B cell (primary cell): Measurements from ENCODE around the gene RASGRP4. TPM values are rescaled to one million over a fixed set of nuclear protein-coding genes. Genes with fewer than 3 reads are reported as not detected.

ENCODE experiments used
- ATAC-seq: fragments of 200-7000 bp; cut with Tn5 transposase; one replicate; pipeline ENCODE4 v1.10.0; 2021; ENCODE audit warnings: low read depth, mild to moderate bottlenecking, moderate number of reproducible peaks, moderate library complexity
- CTCF ChIA-PET: fragments of 350-600 bp; sonication (Branson Sonifier 250); formaldehyde crosslinking; loops from one replicate; lab custom pipeline; 2021; ENCODE audit warnings: antibody characterized with exemption, inconsistent platforms; lab: Charles Lee
- POLR2A ChIA-PET: fragments of 350-600 bp; sonication (Branson Sonifier 250); formaldehyde crosslinking; loops from one replicate; lab custom pipeline; 2021; ENCODE audit warnings: antibody characterized with exemption; lab: Charles Lee
- DNase-seq: peaks from one replicate; pipeline ENCODE4 v3.0.0; 2013
- H2AFZ ChIP-seq: 2 replicates; pipeline ENCODE4 v1.6.1; 2012; ENCODE audit warnings: mild to moderate bottlenecking, low read depth, low read length; ENCODE audit not compliant: insufficient read depth, poor library complexity, severe bottlenecking
- H3K27ac ChIP-seq, 2 donors: 1 replicate in 1 of 2; 2 replicates in 1 of 2; pipeline ENCODE4 v1.5.1; 2012 to 2013; ENCODE audit warnings: low read length in 2 of 2, mild to moderate bottlenecking in 2 of 2, moderate library complexity in 1 of 2
- H3K27me3 ChIP-seq, 4 experiments: fragments of 200-600 bp in 1 of 4; sonication (generic) in 1 of 4; replicated peaks in 1 of 4; 1 replicate in 2 of 4; 2 replicates in 2 of 4; pipeline versions ENCODE4 v1.6.1 to v1.7.0; 2013 to 2016; ENCODE audit warnings: low read length in 3 of 4, mild to moderate bottlenecking in 2 of 4, mixed read lengths in 1 of 4, moderate library complexity in 1 of 4; ENCODE audit not compliant: insufficient read depth in 4 of 4, control insufficient read depth in 3 of 4; ENCODE audit errors: control extremely low read depth in 1 of 4
- H3K36me3 ChIP-seq, 2 experiments: replicated peaks in 1 of 2; 1 replicate in 1 of 2; 2 replicates in 1 of 2; pipeline versions ENCODE4 v1.6.1 to v1.7.1; 2013; ENCODE audit warnings: low read length in 1 of 2; ENCODE audit not compliant: insufficient read depth in 2 of 2, control insufficient read depth in 1 of 2; ENCODE audit errors: control extremely low read depth in 1 of 2, extremely low read depth in 1 of 2
- H3K4me1 ChIP-seq, 2 donors: fragments of 200-600 bp in 1 of 2; sonication (generic) in 1 of 2; 1 replicate in 1 of 2; 2 replicates in 1 of 2; pipeline versions ENCODE4 v1.5.1 to v1.6.1; 2013 to 2017; ENCODE audit warnings: low read length in 2 of 2; ENCODE audit not compliant: control insufficient read depth in 2 of 2, insufficient read depth in 2 of 2
- H3K4me2 ChIP-seq: replicated peaks from 2 replicates; pipeline ENCODE3; 2012; ENCODE audit warnings: mild to moderate bottlenecking, low read depth, low read length; ENCODE audit not compliant: poor library complexity, severe bottlenecking
- H3K4me3 ChIP-seq, 5 experiments: fragments of 200-600 bp in 1 of 5; sonication (generic) in 1 of 5; 1 replicate in 3 of 5; 2 replicates in 2 of 5; pipeline versions ENCODE4 v1.5.1 to v1.7.0; 2011 to 2016; ENCODE audit warnings: low read length in 4 of 5, mild to moderate bottlenecking in 4 of 5, low read depth in 2 of 5, control low read depth in 1 of 5, moderate library complexity in 1 of 5; ENCODE audit not compliant: insufficient read depth in 1 of 5; ENCODE audit errors: control extremely low read depth in 1 of 5, extremely low read depth in 1 of 5
- H3K79me2 ChIP-seq: fragments of 200-600 bp; sonication (generic); one replicate; pipeline ENCODE4 v1.6.0; 2016; ENCODE audit warnings: low read length; ENCODE audit not compliant: control insufficient read depth, insufficient read depth
- H3K9ac ChIP-seq: fragments of 200-600 bp; sonication (generic); 2 replicates; pipeline ENCODE4 v1.6.1; 2017; ENCODE audit warnings: mild to moderate bottlenecking, low read length, moderate library complexity
- H3K9me3 ChIP-seq, 3 donors: one replicate each; pipeline versions ENCODE4 v1.6.1 to v1.7.1; 2013; ENCODE audit warnings: low read length in 2 of 3; ENCODE audit not compliant: control insufficient read depth in 2 of 3, insufficient read depth in 1 of 3; ENCODE audit errors: control extremely low read depth in 1 of 3
- H4K20me1 ChIP-seq: 2 replicates; pipeline ENCODE4 v1.6.0; 2012; ENCODE audit warnings: mild to moderate bottlenecking, low read length; ENCODE audit not compliant: insufficient read depth, control insufficient read depth, poor library complexity, severe bottlenecking
- H3K27ac Mint-ChIP-seq: one replicate; pipeline ENCODE4 v1.8.0; 2021; ENCODE audit warnings: mixed read lengths
- H3K27me3 Mint-ChIP-seq: one replicate; pipeline ENCODE4 v1.8.0; 2021; ENCODE audit warnings: mixed read lengths
- H3K4me1 Mint-ChIP-seq: one replicate; pipeline ENCODE4 v1.8.0; 2021; ENCODE audit warnings: mixed read lengths
- H3K4me3 Mint-ChIP-seq: one replicate; pipeline ENCODE4 v1.8.0; 2021; ENCODE audit warnings: mixed read lengths
- H3K9me3 Mint-ChIP-seq: one replicate; pipeline ENCODE4 v1.8.0; 2022; ENCODE audit warnings: mixed read lengths; ENCODE audit not compliant: insufficient read depth
- CTCF ChIP-seq: fragments of 200-600 bp; IDR thresholded peaks from one replicate; pipeline ENCODE4 v1.8.0; 2022; ENCODE audit warnings: antibody characterized with exemption, mild to moderate bottlenecking
- EZH2 ChIP-seq: IDR thresholded peaks from 2 replicates; pipeline ENCODE4 v1.6.1; 2012; ENCODE audit warnings: borderline replicate concordance, low read depth, mild to moderate bottlenecking, moderate library complexity, low read length; ENCODE audit not compliant: insufficient read depth, poor library complexity, severe bottlenecking
- WGBS: methylation state at CpG from one replicate; pipeline ENCODE4 v1.1.5; 2013; ENCODE audit warnings: missing lambda C conversion rate; ENCODE audit not compliant: insufficient coverage; 5-methylcytosine and 5-hydroxymethylcytosine counted together
- intact Hi-C: fragments of 100-400 bp; cut with micrococcal nuclease; formaldehyde crosslinking; loops from one replicate; pipeline ENCODE4 v1.10.0; 2022
- polyA plus RNA-seq: library from polyadenylated mRNA; depleted of rRNA; stranded (reverse); fragments of >200 nt; gene quantifications from 2 replicates; pipeline ENCODE4 v1.2.3, GENCODE V29; 2012
- total RNA-seq, 2 donors: library from RNA; stranded (reverse); fragments of 120-200 nt in 1 of 2; gene quantifications; 1 replicate in 1 of 2; 2 replicates in 1 of 2; pipeline versions ENCODE4 v1.2.3 to v1.2.4, GENCODE V29; 2013 to 2022

Gene RASGRP4
- total and polyA plus RNA-seq, 2 donors (not counting 1 experiment from before 2014, with no cell fraction given): 0.20 to 0.98 TPM

GRCh38 chr19:38386971-38387549, 39.0 kb downstream of the RASGRP4 start:
- Mint-ChIP-seq H3K4me1 (peaks cover 31% of the 10 kb centered on the region), H3K27ac (peak overlapping the region; percentile 63), H3K4me3 (peak overlapping the region; percentile 97), H3K9me3 (no peaks in the 10 kb centered on the region), H3K27me3 (peaks cover 27% of the 10 kb centered on the region)
- POLR2A ChIA-PET: interaction anchor here (0.8 to 2.5 kb wide), 4 partner anchors 11 to 16 kb away, joined by 3 to 11 read pairs (median 8); partner anchors contain the start of genes FAM98C and PSMD8
- Histone ChIP-seq H3K9ac (peak overlapping the region; percentile 69), H3K27ac (no peak overlapping the region), H3K4me1 (peaks cover 36% of the 10 kb centered on the region in 2 donors), H2AFZ (peak overlapping the region; percentile 53), H3K36me3 (peaks cover 0 to 27% of the 10 kb centered on the region in 2 experiments), H3K79me2 (no peaks in the 10 kb centered on the region), H3K27me3 (peaks cover 0 to 49% (median 21%) of the 10 kb centered on the region in 4 experiments), H3K9me3 (peaks cover 0 to 30% (median 0%) of the 10 kb centered on the region in 3 donors), H3K4me2 (peak overlapping the region; percentile 97), H3K4me3 (peak overlapping the region in 4 of 5 experiments; percentile 40 to 77 (median 48)), H4K20me1 (peaks cover 54% of the 10 kb centered on the region)
- ATAC-seq: peak; percentile 11
- no peak for DNase-seq
- CTCF ChIA-PET: interaction anchor here (0.7 to 2.3 kb wide), 3 partner anchors 16 to 51 kb away, joined by 3 to 20 read pairs (median 4); partner anchors contain the start of genes CATSPERG and FAM98C
- TF ChIP-seq CTCF (no peak), EZH2 (no peak)
- 3% methylated on average over 36 of the region's 36 CpGs for WGBS
- intact Hi-C loops: loop anchor here (1.0 to 5.0 kb wide), 3 partner anchors 13 to 230 kb away; partner anchors contain the start of genes EIF3K, FAM98C, MAP4K1 and PSMD8
